GM12874 (cell line): Measurements from ENCODE around the gene EML6.

Experiments
- TF ChIP-seq, protein P1 (sequence below): IDR thresholded peaks from 2 replicates; pipeline ENCODE4 v1.5.1; 2011; ENCODE audit warnings: low read depth, mild to moderate bottlenecking, control low read depth, low read length, moderate library complexity; ENCODE audit not compliant: insufficient read depth

The EML6 gene

DNA sequence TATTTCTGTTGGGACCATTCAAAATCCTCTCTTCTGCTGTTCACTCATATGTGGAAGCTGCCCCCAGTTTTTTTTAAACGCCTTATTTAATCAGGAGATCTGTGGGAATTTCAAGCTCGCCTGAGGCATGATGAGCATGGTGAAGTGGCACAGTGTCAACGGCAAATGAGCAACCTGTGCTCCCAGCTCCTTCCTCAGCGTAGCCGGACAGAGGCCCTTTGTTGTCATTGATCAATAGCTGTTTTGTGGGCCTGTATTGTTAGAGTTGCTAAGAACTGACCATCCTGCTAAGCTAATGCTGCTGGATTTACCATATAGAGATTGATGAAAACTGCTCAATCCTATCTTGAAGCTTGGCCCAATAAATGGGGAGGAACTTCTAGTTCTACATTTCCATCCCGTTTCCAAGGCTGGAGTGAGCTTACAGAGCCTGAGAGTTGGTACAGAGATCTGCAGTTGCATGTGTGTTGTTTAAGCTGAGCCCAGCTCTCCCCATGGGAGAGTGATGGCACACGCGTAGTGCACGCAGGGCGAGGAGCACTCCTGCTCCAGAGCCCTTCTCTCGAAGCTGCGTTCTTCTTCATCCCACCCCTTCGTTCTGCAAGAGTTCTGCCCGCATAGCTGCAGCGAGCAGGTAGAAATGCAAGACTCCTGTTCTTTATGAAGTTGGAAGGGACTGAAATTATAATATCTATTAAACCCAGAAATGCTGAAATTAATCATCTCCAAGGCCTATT is 218.0 kb downstream of the EML6 start:
- TF ChIP-seq, protein P1, sequence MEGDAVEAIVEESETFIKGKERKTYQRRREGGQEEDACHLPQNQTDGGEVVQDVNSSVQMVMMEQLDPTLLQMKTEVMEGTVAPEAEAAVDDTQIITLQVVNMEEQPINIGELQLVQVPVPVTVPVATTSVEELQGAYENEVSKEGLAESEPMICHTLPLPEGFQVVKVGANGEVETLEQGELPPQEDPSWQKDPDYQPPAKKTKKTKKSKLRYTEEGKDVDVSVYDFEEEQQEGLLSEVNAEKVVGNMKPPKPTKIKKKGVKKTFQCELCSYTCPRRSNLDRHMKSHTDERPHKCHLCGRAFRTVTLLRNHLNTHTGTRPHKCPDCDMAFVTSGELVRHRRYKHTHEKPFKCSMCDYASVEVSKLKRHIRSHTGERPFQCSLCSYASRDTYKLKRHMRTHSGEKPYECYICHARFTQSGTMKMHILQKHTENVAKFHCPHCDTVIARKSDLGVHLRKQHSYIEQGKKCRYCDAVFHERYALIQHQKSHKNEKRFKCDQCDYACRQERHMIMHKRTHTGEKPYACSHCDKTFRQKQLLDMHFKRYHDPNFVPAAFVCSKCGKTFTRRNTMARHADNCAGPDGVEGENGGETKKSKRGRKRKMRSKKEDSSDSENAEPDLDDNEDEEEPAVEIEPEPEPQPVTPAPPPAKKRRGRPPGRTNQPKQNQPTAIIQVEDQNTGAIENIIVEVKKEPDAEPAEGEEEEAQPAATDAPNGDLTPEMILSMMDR = no peak

DNA sequence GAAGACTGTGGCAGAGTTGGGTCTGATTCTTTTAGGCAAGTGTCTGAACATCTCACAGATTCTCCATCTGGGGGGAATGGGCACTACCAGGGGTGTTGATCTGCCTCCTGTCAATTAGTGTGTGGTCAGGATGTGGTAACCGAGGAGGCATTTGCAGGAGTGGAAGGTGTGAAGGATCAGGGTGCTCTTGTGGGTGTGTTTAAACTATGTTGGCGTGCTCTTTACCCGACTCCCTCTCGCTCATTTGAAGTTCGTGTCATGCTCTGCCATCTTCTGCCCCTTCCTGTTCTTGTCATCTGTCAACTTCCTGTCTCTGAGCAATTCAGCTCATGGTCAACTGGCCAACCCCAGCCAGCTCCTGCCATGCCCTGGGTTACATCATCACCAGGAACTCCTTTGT is 218.9 kb downstream of the EML6 start:
- TF ChIP-seq, protein P1 = no peak

DNA sequence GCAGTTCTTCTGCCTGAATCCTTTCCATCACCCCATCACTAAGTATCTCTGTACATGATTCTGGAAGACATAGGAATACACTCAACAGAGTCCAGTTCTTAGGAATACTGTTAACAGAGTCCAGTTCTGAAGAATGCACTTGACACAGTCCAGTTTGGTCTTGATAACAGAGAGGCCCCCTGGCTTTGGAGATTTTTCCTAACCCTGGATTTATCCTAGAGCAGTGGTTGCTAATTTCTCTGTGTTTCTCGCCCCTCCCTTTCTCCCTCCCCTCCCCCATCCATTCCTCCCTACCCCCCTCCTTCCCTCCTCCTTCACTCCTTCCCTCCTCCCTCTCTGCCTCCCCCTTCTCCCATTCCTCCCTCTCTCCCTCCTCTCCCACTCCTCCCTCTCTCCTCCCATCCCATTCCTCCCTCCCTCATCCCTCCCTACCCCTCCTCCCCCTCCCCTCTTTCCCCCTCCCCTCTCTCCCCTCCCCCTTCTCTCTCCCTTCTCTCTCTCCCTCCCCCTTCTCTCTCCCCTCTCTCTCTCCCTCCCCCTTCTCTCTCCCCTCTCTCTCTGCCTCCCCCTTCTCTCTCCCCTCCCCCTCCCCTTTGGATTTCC is 221.4 kb downstream of the EML6 start:
- TF ChIP-seq, protein P1 = no peak

DNA sequence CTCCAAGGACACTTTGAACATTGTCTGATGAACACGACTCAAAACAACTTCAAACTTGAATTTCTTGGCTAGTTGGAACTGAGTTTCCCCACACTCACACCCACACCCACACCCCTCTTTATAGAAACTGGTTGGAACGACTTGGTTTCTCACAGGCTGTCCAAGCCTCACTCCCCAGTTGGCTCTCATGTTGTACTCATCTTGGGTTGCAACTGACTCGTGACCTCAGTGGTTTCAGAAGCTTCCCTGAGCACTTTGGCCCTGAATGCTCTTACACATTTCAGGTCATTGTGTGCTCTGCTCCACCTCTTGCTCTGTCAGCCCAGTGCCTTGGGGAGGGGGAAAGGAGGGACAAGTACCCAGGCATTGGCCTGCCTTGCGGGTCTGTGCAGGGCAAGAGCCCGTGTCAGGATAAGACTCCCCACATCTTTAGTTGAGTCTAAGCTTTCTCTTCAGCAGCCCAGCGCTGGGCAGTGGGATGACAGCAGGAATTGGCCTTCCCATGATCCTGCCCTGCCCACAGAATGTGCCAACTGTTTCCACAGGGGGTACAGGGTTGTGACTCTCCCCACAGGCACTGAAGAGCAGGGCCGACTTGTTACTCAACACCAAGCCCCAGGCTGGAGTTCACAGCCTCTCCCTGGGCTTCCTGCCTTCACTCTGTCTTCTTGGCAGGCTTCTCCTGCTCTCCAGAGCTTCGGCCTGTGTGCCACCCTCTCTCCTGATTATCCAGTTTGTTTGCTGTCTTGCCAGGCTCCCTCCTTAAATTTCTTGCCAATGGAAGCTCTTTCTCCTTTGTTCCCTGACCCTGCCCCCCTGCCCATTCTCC is 222.1 kb downstream of the EML6 start:
- TF ChIP-seq, protein P1 = no peak

DNA sequence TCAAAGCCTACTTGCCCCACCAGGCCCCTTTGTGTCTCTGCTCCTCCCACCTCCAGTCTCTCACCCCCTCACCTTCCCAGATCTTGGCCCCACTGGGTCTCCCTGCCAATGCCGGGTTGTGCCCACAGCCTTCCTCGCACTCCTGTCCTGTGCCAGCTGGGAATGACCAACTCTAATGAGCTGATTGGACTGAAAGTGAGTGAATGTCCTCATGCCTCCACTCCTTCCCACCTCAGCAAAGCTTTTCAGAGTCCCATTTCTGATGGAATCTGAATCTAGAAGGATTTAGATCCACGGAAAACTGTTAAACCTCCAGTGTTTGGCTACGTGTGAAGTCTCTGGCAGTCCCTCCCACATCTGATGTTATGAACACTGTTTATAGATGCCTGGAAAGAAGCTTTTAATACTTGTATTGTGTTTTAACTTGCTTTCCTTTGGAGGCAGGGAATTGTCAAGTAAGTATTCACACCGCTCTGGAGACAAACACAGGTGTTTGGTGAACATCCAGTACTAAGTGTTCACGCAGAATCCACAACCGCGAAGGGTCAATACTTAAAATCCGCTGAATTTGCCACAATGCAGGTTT is 222.9 kb downstream of the EML6 start:
- TF ChIP-seq, protein P1 = no peak

DNA sequence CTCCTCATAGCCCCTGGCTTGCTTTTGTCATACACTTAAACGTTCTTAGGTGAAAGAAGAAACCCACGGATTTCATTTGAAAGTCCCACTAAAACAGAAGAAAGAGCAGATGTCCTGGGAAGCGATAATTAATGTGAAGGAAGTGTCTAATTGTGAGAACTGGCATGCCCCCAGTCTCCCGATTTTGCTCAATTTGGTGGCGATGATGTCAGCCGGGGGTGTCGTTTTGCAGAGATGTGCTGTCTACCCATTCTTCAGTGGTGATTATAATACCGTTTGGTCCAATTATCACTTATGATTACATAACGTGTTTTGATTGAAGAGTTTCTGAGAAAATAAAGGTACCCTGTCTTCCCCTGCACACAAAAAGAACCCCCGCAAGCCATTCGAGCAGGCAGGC is 223.7 kb downstream of the EML6 start:
- TF ChIP-seq, protein P1 = no peak

DNA sequence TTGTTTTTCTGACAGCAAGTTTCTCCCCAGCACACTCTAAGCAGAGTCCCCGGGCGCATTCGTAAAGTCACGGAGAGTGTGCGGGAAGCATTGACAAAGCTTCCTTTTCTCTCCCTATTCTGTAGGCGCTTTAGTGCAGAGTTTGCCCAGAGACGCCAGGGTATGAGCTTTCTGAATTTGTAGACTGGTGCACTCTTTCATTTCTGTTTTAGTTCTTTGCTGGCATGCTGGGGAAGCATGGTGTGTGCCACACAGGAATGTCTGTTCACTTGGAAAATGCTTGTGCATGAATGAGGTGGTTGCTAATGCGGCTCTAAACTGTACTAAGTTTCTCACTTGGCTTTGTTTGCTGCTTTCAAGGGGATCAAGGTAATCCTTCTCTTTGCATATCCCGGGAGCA is 224.2 kb downstream of the EML6 start:
- TF ChIP-seq, protein P1 = no peak
